PC-3 (cell line): ENCODE measurements around the gene TAS1R2. TPM values are rescaled to one million over a fixed set of nuclear protein-coding genes. Genes with fewer than 3 reads are reported as not detected.

ENCODE experiments used
- ATAC-seq: fragments of 200-7000 bp; cut with Tn5 transposase; 2 replicates; pipeline ENCODE4 v1.9.1; 2020; ENCODE audit warnings: mild to moderate bottlenecking, moderate library complexity
- BruUV-seq: library from RNA; stranded (reverse); fragments of 400-500 nt; replicated peaks from 2 replicates; lab custom pipeline; 2021; lab: Mats Ljungman, UMichigan
- CTCF ChIA-PET: fragments of 300-600 bp; sonication (Branson Sonifier 250); formaldehyde crosslinking; loops from one replicate; lab custom pipeline; 2022; ENCODE audit warnings: antibody characterized with exemption; lab: Charles Lee
- POLR2A ChIA-PET: fragments of 300-600 bp; sonication (Branson Sonifier 250); formaldehyde crosslinking; loops from one replicate; lab custom pipeline; 2022; ENCODE audit warnings: antibody characterized with exemption; ENCODE audit not compliant: unreplicated experiment; lab: Charles Lee
- DNase-seq: peaks from one replicate; pipeline ENCODE4 v3.0.0-alpha.2; 2015
- H2AFZ ChIP-seq: fragments of 300-600 bp; sonication (generic); 2 replicates; pipeline ENCODE4 v1.6.0; 2016; ENCODE audit warnings: antibody characterized with exemption, low read length
- H3F3A ChIP-seq: fragments of 300-600 bp; sonication (generic); one replicate; pipeline ENCODE4 v1.6.0; 2017; ENCODE audit warnings: antibody characterized with exemption, low read length, control low read depth, mild to moderate bottlenecking; ENCODE audit not compliant: unreplicated experiment
- H3K27ac ChIP-seq: fragments of 300-600 bp; sonication (generic); 2 replicates; pipeline ENCODE4 v1.5.1; 2016; ENCODE audit warnings: mild to moderate bottlenecking, low read length
- H3K27me3 ChIP-seq: fragments of 300-600 bp; sonication (generic); 2 replicates; pipeline ENCODE4 v1.6.1; 2016; ENCODE audit warnings: low read length, mixed read lengths
- H3K36me3 ChIP-seq: fragments of 300-600 bp; sonication (generic); 2 replicates; pipeline ENCODE4 v1.6.1; 2016; ENCODE audit warnings: low read depth, mixed run types, low read length, mixed read lengths
- H3K4me1 ChIP-seq: fragments of 300-600 bp; sonication (generic); 2 replicates; pipeline ENCODE4 v1.5.1; 2016; ENCODE audit warnings: low read length; ENCODE audit not compliant: insufficient read depth
- H3K4me2 ChIP-seq: fragments of 300-600 bp; sonication (generic); 2 replicates; pipeline ENCODE4 v1.6.0; 2016; ENCODE audit warnings: low read length
- H3K4me3 ChIP-seq: fragments of 300-600 bp; sonication (generic); 2 replicates; pipeline ENCODE4 v1.5.1; 2016; ENCODE audit warnings: mild to moderate bottlenecking, low read length, mixed read lengths
- H3K79me2 ChIP-seq: fragments of 300-600 bp; sonication (generic); 2 replicates; pipeline ENCODE4 v1.6.1; 2017; ENCODE audit warnings: low read length, mixed read lengths
- H3K9ac ChIP-seq: fragments of 300-600 bp; sonication (generic); 2 replicates; pipeline ENCODE4 v1.6.0; 2016; ENCODE audit warnings: mild to moderate bottlenecking, low read length
- H3K9me2 ChIP-seq: fragments of 300-600 bp; sonication (generic); replicated peaks from 2 replicates; pipeline ENCODE4 v1.6.1; 2016; ENCODE audit warnings: mixed run types, low read length, mixed read lengths
- H3K9me3 ChIP-seq: fragments of 300-600 bp; sonication (generic); 2 replicates; pipeline ENCODE4 v1.6.1; 2016; ENCODE audit warnings: low read length, mixed read lengths
- H4K20me1 ChIP-seq: fragments of 300-600 bp; sonication (generic); 2 replicates; pipeline ENCODE4 v1.6.1; 2016; ENCODE audit warnings: low read length, mixed read lengths
- CTCF ChIP-seq: fragments of 300-600 bp; sonication (generic); conservative IDR thresholded peaks from 2 replicates; pipeline ENCODE4 v1.5.1; 2017; ENCODE audit warnings: antibody characterized with exemption, low read depth, mild to moderate bottlenecking, low read length
- EZH2 ChIP-seq: fragments of 300-600 bp; sonication (generic); IDR thresholded peaks from one replicate; pipeline ENCODE4 v1.6.1; 2017; ENCODE audit warnings: antibody characterized with exemption, mild to moderate bottlenecking, low read length; ENCODE audit not compliant: unreplicated experiment
- EZH2phosphoT487 ChIP-seq: fragments of 300-600 bp; sonication (generic); IDR thresholded peaks from 2 replicates; pipeline ENCODE4 v1.6.1; 2018; ENCODE audit warnings: mild to moderate bottlenecking, antibody characterized with exemption, low read length, borderline replicate concordance
- intact Hi-C: fragments of 100-400 bp; cut with micrococcal nuclease; formaldehyde crosslinking; loops from 2 replicates; pipeline ENCODE4 v1.9.0; 2023
- total RNA-seq: library from RNA; depleted of rRNA; stranded (reverse); fragments of >200 nt; gene quantifications from 2 replicates; pipeline ENCODE4 v1.2.3, GENCODE V29; 2014

Gene TAS1R2
- total RNA-seq, 1 experiment from 2014 or later = not detected

- ChIA-PET CTCF (interaction anchor here (0.8 kb wide), 1 partner anchor 221 kb away, joined by 3 read pairs; no protein-coding TSS in a partner anchor), POLR2A (no interaction called here)
- H3K27me3 ChIP-seq = peaks cover 19% of the 10 kb centered on the region
- H3K79me2 ChIP-seq = no peaks in the 10 kb centered on the region
- no peaks in the 10 kb centered on the region for H3F3A ChIP-seq
- H2AFZ ChIP-seq = no peak overlapping the region
- H3K4me2 ChIP-seq = no peak overlapping the region
- no peak for ATAC-seq
- no peaks in the 10 kb centered on the region for H4K20me1 ChIP-seq
- H3K9me3 ChIP-seq = no peaks in the 10 kb centered on the region
- no peak overlapping the region for H3K9ac ChIP-seq
- intact Hi-C loops = no loop called here
- no peak for TF ChIP-seq EZH2
- TF ChIP-seq EZH2phosphoT487 = no peak
- no peak for TF ChIP-seq CTCF
- no peaks in the 10 kb centered on the region for H3K4me1 ChIP-seq
- no peak overlapping the region for H3K27ac ChIP-seq
- no peaks in the 10 kb centered on the region for H3K36me3 ChIP-seq
- no peak for DNase-seq
- BruUV-seq = no TSS peak
- no peak overlapping the region for H3K4me3 ChIP-seq
- H3K9me2 ChIP-seq = no peaks in the 10 kb centered on the region
Measured at GRCh38 chr1:18817795-18818435, 41.5 kb downstream of the TAS1R2 start.

GRCh38 chr1:18817316-18817715, 42.1 kb downstream of the TAS1R2 start:
- DNase-seq (no peak), ATAC-seq (no peak)
- no peak overlapping the region for H3K9ac ChIP-seq
- TF ChIP-seq CTCF = no peak
- TF ChIP-seq EZH2 = no peak
- no peak for TF ChIP-seq EZH2phosphoT487
- no peaks in the 10 kb centered on the region for H3K9me2 ChIP-seq
- H3K27ac ChIP-seq = no peak overlapping the region
- H4K20me1 ChIP-seq = no peaks in the 10 kb centered on the region
- H3F3A ChIP-seq = no peaks in the 10 kb centered on the region
- no peak overlapping the region for H2AFZ ChIP-seq
- no TSS peak for BruUV-seq
- peaks cover 19% of the 10 kb centered on the region for H3K27me3 ChIP-seq
- intact Hi-C loops = no loop called here
- no peaks in the 10 kb centered on the region for H3K36me3 ChIP-seq
- no peaks in the 10 kb centered on the region for H3K79me2 ChIP-seq
- no peaks in the 10 kb centered on the region for H3K9me3 ChIP-seq
- POLR2A ChIA-PET = no interaction called here
- no peaks in the 10 kb centered on the region for H3K4me1 ChIP-seq
- CTCF ChIA-PET = no interaction called here
- no peak overlapping the region for H3K4me3 ChIP-seq
- H3K4me2 ChIP-seq = no peak overlapping the region

GRCh38 chr1:18816808-18817207, 42.7 kb downstream of the TAS1R2 start:
- H3K4me3 ChIP-seq = no peak overlapping the region
- no peaks in the 10 kb centered on the region for H3K9me2 ChIP-seq
- H3K4me2 ChIP-seq = no peak overlapping the region
- H3F3A ChIP-seq = no peaks in the 10 kb centered on the region
- TF ChIP-seq EZH2phosphoT487 (no peak), EZH2 (no peak), CTCF (no peak)
- POLR2A ChIA-PET = no interaction called here
- intact Hi-C loops = no loop called here
- no peak overlapping the region for H3K27ac ChIP-seq
- H3K9me3 ChIP-seq = no peaks in the 10 kb centered on the region
- peaks cover 19% of the 10 kb centered on the region for H3K27me3 ChIP-seq
- H2AFZ ChIP-seq = no peak overlapping the region
- H3K4me1 ChIP-seq = no peaks in the 10 kb centered on the region
- no peak for ATAC-seq
- H4K20me1 ChIP-seq = no peaks in the 10 kb centered on the region
- BruUV-seq = no TSS peak
- no peak for DNase-seq
- CTCF ChIA-PET = no interaction called here
- H3K36me3 ChIP-seq = no peaks in the 10 kb centered on the region
- H3K79me2 ChIP-seq = no peaks in the 10 kb centered on the region
- no peak overlapping the region for H3K9ac ChIP-seq
